Activated T-helper 1 cell treated with anti-CD3 and anti-CD28 coated beads, Interleukin-2, amount 50 U/mL, for 16 hours (primary cell): ENCODE results near the gene SPTB.

Experiments used
- DNase-seq, 2 donors: peaks; one replicate each; pipeline ENCODE4 v3.0.0-alpha.2; 2020; ENCODE audit warnings: low read depth in 1 of 2, low spot score in 1 of 2

SPTB gene

GRCh38 chr14:64768401-64769095 lies 111.2 kb downstream of the SPTB start:
- DNase-seq: no peak

DNA sequence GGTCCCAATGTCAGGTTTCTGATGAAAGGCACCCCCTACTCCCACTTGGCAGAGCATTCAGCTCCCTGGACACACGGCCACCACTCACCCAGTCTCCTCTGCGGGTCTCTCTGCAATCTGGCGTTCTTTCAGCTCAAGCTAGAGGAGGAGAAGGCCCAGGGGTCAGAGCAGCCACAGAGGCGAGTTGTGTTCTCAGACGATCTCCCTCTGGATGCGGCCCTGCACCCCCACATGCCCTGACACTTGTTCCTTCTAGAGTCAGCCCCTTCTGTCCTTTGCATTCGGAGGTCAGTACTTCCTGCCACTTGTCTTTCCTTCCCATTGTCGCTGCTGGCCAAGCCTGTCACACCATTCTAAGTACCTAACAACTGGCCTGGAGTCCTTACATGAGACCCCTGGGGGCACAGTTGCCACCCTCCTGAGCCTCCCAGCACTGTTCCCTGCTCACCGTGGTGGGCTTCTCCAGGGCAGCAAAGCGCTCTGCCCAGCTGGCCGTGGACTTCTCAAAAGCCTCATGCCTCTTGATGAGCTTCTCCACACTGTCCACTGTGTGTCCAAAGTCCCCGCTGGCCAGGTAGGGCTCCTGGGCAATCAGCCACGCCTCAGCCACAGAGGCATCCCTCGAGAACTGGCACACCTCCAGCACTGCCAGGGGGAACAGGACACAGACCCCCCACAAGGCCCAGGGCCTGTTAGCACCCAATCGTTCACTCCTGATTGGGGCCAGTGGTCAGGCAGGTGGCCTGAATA lies 112.3 kb downstream of the SPTB start:
- no peak for DNase-seq

DNA sequence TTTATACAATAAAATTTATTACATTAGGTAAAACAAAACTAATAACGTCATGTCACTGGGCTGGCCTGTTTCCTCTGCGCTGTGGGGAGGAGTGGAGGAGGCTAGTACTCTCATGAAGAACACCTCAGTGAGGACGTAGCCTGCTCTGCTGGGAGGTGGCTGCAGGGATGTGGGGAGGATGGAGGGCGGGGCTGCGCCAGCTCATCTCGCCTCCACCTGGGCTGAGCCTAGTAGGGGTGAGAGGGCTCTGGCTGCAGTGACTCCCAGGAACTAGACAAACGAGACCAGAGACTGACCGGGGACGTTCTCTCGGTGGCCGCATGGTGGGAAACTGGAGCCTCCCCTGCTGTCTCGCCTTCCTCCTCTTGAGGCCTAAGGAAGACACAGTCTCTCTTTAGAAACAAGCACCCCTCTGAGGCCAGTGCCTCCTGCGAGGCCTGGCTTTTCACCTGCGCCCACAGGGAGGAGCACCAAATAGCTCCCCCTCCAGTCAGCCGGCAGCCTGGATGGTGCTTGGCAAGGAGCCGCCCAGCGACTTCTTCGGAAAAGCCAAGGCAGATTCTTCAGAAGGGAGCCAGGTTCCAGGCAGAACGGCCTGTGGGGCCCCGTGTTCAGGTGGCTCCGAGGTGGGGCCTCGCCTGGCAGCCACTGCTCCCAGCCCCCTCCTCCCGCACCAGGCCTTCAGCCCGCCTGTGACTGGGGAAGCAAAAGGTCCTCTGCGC lies 113.1 kb downstream of the SPTB start:
- no peak for DNase-seq

DNA sequence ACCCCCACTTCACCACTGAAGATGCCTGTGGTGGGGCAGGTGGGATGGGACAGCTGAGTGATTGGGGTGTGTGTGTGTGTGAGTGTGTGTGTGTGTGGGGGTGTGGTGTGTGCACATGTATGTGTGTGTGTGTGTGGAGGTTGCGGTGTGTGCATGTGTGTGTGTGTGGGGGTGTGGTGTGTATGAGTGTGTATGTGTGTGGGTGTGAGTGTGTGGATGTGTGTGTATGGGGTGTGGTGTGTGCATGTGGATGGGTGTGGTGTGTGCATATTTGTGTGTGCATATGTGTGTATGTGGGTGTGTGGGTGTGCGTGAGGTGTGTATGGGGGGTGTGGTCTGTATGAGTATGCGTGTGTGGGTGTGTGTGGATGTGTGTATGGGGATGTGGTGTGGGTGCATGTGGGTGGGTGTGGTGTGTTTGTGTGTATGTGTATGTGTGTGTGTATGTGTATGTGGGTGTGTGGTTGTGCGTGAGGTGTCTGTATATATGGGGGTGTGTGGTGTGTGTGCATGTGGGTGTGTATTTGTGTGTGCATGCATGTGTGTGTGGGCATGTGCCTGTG lies 113.9 kb downstream of the SPTB start:
- DNase-seq: no peak

DNA sequence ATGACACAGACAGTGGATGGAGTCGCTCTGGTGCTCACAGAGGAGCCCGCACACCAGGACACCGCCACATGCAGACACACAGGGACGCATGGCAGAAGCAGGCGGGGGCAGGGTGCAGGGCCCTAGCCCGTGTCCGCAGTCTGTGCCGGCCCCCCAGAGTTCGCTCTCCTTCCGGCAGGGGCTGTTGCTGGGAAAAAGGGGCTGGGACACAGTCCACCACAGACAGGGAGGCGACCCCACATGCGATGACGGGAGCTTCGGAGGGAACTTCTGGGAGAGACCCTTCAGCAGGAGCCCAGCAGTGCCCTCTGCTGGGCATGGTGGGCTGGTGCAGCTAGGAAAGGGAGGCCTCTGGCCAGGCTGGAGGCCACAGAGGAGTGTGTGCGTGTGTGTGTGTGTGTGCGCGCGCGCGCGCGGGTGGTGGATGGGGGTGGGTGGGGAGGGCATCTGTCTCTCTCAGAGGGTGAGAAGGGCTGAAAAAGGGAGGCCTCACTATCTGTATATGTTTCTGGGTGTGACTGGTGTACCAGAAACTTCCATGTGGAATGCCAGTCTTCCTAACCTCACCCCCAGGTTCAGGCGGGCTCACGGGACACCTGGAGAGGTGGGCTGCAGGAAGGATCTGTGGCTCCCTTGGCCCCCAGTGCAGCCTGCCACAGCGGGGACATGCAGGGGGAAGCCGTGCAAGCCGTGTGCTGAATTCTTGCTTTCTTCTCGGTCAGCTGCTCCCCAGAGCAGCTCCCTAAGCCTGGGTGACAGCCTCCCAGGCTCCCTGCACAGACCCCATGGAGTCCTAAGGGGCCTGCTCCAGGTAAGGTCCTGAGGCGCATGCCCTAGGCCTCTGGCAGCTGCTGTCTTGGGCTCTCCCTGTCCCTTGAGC lies 114.8 kb downstream of the SPTB start:
- DNase-seq: peak; percentile 40 to 48

DNA sequence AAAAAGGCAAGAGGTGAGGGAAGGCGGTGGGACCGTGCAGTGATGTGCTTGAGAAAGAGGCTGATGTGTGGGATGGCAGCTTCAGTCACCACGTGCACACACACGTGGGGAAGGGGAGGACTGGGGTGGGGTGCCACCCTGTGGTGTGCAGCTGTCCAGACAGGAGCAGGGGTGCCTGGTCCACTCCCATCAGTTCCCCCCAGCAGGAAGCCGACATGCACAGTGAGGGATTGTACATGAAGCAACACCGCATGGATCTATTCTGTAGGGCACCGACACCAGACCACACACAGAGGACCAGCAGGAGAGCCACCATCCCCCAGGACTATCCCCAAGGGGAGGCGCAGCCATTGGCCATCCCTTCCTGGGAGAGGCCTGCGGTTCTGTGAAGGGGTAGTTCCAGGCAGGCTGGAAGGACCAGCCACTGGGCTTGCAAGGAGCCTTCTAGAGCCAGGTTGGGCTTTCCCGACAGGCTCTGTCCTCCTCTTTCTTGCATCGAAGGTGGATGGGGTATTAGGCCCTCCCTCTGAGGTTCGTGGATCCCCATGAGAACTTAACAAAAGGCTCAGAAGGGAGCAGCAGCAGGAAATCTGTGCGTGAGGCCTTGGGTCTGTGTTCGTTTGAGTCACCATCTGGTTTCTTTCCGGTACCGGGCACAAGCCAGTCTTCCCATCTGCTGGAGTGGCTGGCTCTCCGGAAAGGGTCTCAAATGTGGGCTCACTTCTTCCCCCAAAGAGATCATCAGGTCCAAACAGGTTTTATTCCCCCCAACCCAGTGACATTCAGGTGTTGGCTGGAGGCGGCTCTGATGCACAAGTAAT lies 115.7 kb downstream of the SPTB start:
- DNase-seq: no peak

GRCh38 chr14:64763085-64763782 lies 116.5 kb downstream of the SPTB start:
- DNase-seq: no peak

- DNase-seq: peak in 1 of 2 donors; percentile 17
These were observed 117.4 kb downstream of the SPTB start for GRCh38 chr14:64762044-64763034.

GRCh38 chr14:64761441-64762043 lies 118.2 kb downstream of the SPTB start:
- no peak for DNase-seq

DNA sequence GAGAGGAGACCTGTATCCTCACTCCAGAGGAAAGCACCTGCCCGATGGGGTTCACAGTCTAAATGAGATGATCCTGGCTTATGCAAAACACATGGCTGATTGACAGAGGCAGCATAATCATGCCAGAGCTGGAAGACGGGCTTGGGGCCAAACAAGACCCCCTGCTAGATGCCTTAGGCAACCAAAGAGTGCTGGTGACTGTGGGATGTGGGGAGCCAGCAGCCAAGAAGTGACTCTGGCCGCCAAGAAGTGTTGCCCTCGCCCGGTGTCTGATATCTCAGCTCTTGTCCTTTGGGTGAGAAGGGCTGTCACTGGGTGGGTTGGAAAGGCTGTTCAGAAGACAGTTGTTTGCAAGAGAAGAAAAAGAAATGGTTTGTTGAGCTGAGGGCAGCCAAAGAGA lies 118.8 kb downstream of the SPTB start:
- no peak for DNase-seq

DNA sequence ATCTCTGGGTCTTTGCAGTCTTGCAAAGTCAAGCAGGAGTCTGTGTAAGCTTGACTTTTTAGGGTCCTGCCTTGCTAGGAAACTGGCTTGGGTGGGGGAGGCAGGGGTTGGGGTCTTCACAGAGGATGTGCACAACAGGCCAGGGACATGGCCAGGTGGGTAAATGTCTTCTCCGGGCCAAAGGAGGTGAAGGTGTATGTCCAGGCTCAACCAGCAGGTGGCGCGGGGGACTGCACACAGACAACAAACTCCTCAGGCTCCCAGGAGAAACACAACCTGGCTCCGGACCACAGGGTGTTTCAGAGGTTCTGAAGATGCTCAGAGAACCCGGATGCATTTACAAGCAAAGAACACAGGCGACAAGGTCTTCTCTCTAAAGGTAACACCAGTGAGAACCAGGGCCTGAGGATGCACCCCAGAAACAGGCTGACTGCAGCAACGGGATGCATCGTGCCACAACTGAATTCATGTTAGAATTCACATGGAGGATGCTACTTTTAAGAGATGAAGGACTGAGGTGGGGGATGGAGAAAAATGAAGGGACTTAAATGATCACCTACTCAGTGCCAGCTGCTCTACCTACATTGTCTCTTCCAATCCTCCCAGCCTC lies 119.5 kb downstream of the SPTB start:
- DNase-seq: peak; percentile 37 to 47

GRCh38 chr14:64759555-64759938 lies 120.2 kb downstream of the SPTB start:
- DNase-seq: no peak

GRCh38 chr14:64758691-64759554 lies 120.8 kb downstream of the SPTB start:
- no peak for DNase-seq

DNA sequence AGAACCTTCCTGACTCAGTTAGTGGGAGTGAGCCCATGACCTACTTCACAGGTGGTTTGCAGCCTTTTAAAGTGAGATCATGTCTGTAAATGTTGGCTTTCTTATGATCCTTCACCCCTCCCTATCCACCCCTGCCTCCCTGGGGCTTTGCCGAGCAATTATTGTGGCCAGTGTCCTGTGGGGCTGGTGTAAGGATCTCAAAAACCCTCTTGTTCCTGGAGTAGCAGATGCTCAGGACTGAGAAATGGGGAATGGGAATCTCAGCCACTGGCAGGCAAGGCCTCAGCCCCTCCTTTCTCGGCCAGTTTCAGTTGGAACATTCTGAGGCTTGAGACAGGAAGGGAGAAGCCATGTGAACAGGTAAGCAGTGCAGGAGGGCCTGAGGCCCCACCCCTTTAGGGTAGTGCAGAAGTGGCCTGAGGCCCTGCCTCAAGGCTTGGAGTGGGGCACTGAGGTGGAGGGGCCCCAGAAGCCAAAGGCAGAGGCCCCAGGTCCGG lies 121.6 kb downstream of the SPTB start:
- DNase-seq: no peak

- no peak for DNase-seq
These were observed 122.1 kb downstream of the SPTB start for GRCh38 chr14:64757601-64758000.

DNA sequence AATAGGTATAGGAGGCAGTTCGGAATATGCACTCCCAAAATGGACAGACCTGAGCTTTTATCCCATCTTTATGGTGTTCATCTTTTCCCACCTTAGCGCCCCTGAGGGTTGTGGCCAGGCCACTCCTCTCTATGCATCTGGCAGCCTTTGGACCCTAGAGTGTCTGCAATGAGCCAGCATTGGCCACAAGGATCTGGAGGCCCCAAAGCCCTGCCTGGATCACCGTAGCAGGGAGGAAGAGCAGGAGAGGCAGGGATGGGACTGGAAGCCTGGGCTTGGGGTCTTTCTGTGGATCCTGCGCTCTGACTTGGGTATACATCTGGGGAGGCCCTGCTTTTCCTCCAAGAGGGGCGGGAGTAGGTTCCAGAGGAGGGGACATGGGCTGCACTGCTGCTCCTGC lies 123.0 kb downstream of the SPTB start:
- DNase-seq: no peak
